Fibroblast of pulmonary artery (primary cell): ENCODE data around the gene NBPF26.
"Not testable (repeated sequence)": the region's sequence is repeated elsewhere in the genome, so short reads cannot be mapped to it uniquely, and the experiment has no call there.

Experiments
- DNase-seq: peaks from one replicate; pipeline ENCODE4 v3.0.0-alpha.2; 2010; ENCODE audit warnings: low read depth
- H3K4me3 ChIP-seq: replicated peaks from 2 replicates; pipeline ENCODE4 v1.5.1; 2011; ENCODE audit warnings: low read depth, mild to moderate bottlenecking, control low read depth, low read length, moderate library complexity
- CTCF ChIP-seq: IDR thresholded peaks from 2 replicates; pipeline ENCODE4 v1.5.1; 2011; ENCODE audit warnings: mild to moderate bottlenecking, control low read depth, low read length, inconsistent platforms; ENCODE audit errors: missing control alignments

The NBPF26 gene

GRCh38 chr1:120723715-120724402 is at the start of gene NBPF26:
TSS of gene NBPF26 (plus strand) at chr1:120723945.
- DNase-seq: peak; percentile 74
- H3K4me3 ChIP-seq: peak within 1 kb of the TSS; percentile 59

- not testable (repeated sequence) for H3K4me3 ChIP-seq, DNase-seq
Measured at GRCh38 chr1:120680106-120680819, 43.5 kb upstream of the NBPF26 start.

DNA sequence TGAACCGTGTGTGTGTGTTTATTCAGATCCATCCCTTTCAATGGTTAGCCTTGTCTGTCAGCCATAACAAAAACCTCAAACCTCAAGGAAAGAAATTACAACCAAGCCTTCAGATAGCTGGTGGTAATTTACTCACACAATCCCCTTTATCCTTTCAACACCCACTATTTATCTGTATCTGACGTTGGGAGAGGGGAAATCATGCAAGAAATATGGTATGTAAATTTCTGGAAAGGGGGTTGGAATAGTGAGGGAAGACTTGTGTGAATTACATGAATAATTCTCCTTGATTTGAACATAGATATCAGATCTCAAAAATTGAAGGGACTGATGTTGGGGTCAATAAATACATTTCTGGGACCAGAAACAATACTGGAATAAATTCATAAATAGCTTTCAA is 42.8 kb upstream of the NBPF26 start:
- DNase-seq, H3K4me3 ChIP-seq: not testable (repeated sequence)

DNA sequence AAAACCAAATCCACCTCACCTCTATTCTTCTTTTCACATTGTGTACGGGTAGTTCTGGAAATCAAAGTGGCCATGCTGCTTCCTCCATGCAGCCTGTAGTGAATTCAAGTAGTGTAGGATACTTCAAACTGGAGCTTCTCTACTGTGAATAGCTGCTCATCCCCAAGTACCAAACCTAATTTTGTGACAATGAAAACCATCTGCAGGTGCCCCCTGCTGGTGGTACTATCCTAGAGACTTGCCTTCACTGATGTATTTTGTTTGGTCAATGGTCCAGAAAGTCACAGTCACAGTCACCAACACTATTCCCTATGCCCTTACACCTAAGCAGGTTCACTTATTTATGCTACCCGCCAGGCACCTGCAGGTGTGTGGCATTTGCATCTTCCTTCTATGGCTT is 39.3 kb upstream of the NBPF26 start:
- not testable (repeated sequence) for DNase-seq

DNA sequence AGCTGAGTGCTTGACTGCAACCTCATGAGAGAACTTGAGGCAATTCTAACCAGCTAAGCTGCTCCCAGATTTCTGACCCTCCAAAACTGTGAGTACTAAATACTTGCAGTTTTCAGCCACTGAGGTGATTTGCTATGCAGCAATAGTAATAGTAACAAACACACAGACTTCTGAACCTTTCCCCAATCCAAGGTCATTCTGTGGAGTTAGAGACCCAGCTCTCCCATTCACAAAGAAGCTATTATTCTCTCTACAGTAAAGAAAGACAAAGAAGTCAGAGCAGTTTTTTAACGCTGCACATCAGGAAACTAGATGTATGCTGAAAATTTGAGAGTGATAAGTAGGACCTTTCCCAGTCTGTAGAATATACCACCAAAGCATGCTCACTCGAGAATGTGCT is 38.1 kb upstream of the NBPF26 start:
- DNase-seq, H3K4me3 ChIP-seq: not testable (repeated sequence)

More for the DNA sequence above, 39.3 kb upstream of the NBPF26 start:
- not testable (repeated sequence) for H3K4me3 ChIP-seq

- H3K4me3 ChIP-seq, DNase-seq: not testable (repeated sequence)
Measured at GRCh38 chr1:120687250-120687649, 36.5 kb upstream of the NBPF26 start.

GRCh38 chr1:120700807-120701562 is 22.8 kb upstream of the NBPF26 start:
- H3K4me3 ChIP-seq: peak overlapping the region; percentile 30
- DNase-seq: not testable (repeated sequence)

- not testable (repeated sequence) for H3K4me3 ChIP-seq, DNase-seq
Measured at GRCh38 chr1:120723358-120723714, 409 bp upstream of the NBPF26 start.

DNA sequence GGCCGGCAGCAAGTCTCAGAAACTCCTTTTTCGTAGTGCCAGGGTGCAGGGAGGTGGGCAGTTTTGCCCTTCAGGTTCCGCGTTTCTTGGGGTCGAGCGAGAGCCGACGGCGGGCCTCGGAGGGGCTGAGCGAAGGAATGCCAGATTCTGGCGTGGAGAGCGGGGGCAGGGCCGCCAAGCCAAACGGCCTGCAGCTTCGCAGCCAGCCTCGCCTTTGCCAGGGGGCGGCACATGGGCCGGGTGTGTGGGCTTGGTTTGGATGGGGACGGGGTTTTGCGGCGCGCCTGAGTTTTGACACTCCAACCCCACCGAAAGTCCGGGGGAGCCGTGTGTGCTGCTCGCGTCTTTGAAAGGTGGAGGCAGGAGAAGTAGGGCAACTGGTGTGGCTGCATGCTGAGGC is 762 bp downstream of the NBPF26 start:
- H3K4me3 ChIP-seq: peak overlapping the region; percentile 59
- DNase-seq: not testable (repeated sequence)

DNA sequence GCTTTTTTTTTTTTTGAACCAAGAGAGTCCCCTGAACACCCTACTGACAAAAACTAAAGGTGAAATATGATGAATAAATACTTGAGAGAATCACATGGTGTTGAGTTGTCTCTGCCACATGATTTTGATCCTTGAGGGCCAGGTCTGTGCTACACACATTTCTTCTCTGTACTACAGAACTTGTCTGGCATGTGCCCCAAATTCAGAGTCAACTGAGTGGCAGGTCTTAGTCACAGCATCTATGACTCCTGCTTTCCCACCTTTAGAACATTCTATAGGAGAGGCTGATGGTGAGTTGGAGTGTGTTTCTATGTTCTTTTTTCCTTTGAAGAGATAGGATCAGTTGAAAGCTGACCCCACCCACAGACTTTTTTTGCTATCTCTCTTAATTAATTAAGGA is 5.1 kb downstream of the NBPF26 start:
- H3K4me3 ChIP-seq, DNase-seq: not testable (repeated sequence)

DNA sequence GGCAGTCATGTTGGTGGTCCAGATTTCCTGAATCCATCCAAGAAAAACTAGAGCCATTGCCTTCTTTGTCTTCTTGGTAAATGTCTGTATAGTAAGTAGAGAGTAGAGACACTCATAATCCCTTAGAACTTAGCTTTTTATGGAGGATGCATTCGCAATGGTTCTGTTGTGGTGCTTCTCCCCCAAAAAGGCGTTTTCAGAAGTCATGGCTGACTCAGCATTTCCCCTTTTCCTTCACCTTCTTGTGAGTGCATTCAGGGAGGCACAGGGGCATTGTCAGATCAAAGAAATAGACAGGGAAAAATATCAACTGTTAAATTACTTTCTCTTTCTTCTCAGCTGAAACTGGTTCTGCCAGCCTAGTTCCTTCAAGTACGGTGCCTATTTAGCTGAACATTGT is 45.3 kb downstream of the NBPF26 start:
- not testable (repeated sequence) for DNase-seq, H3K4me3 ChIP-seq

GRCh38 chr1:120805452-120805851 is 81.7 kb downstream of the NBPF26 start:
- not testable (repeated sequence) for H3K4me3 ChIP-seq
- DNase-seq: peak; percentile 10
- peak; percentile 1 for TF ChIP-seq CTCF

DNA sequence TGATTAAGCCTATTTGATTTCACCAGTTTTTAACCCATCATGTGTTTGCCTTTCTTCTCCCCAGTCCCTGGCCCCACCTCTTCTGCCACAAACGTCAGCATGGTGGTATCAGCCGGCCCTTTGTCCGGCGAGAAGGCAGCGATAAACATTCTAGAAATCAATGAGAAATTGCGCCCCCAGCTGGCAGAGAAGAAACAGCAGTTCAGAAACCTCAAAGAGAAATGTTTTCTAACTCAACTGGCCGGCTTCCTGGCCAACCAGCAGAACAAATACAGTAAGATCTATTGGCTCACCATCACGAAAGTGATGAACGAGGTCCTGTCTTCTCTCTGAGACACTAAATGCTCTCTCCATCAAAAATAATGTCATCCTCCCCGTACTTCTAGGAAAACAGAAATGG is 88.1 kb downstream of the NBPF26 start:
- peak; percentile 12 for TF ChIP-seq CTCF
- peak; percentile 40 for DNase-seq
- not testable (repeated sequence) for H3K4me3 ChIP-seq

DNA sequence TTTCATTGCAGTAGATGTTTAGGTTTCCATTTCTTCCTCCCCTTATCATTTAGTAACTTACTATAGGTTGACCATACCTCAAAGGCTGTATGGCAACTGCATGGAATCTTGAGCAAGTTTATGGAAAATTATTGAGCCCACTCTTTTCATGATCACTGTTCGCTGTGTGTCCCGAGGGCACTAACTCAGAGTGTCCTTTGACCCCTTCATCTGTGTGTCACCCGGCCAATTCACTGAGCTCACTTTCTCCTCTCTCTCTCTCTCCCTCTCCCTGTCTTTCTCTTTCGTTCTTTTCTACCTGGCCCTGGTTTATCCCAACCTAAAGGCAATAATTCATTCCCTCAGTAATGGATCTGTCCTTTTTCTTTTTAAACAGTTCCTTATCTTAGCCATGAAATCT is 101.3 kb downstream of the NBPF26 start:
- DNase-seq: not testable (repeated sequence)

GRCh38 chr1:120826623-120827022 is 102.9 kb downstream of the NBPF26 start:
- DNase-seq: not testable (repeated sequence)

More for the DNA sequence above, 101.3 kb downstream of the NBPF26 start:
- H3K4me3 ChIP-seq: not testable (repeated sequence)

GRCh38 chr1:120844186-120844944 is 120.6 kb downstream of the NBPF26 start:
- peak overlapping the region; percentile 45 for H3K4me3 ChIP-seq
- peak; percentile 62 for DNase-seq

More at GRCh38 chr1:120826623-120827022, 102.9 kb downstream of the NBPF26 start:
- H3K4me3 ChIP-seq: not testable (repeated sequence)
